Measurements from ENCODE around the gene GOLGA6L10.

Gene GOLGA6L10

DNA sequence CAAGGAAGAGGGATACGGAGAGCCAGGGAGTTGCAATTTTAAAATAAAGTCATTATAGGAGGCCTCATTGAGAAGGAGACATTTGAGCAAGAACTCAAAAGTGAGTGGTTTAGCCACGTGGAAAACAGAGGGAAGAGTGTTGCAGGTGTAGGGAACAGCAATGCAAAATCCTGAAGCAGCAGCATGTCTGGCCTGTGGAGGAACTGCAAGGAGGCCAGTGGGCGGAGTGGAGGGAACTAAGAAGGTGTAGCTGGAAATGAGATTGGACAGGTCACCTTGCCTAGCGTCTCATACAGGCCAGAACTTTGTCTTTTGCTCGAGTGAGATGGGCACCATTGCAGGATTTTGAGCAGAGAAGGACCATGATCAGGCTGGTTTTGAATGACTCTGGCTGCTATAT is 51.7 kb downstream of the GOLGA6L10 start:
- DNase-seq: no peak

GRCh38 chr15:82294061-82294690 is 55.1 kb downstream of the GOLGA6L10 start:
- DNase-seq: no peak

DNA sequence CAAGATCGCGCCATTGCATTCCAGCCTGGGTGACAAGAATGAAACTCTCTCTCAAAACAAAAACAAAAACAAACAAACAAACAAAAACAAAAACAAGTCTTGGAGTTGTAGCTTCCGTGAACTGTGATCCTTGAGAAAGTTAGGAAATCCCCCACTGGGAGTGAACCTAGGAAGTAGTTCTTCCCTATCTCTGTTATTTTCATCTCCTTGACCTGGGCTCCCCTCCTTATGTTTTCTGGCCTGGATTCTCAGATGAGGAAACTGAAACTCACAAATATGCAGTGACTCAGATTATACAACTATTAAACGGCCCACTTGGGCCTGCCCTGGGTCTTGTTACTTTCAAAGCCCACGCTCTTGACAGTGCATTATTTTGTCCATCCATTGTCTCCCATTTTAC is 57.0 kb downstream of the GOLGA6L10 start:
- DNase-seq: no peak

Measured in stimulated activated CD4-positive, alpha-beta T cell treated with anti-CD3 and anti-CD28 coated beads, Interleukin-4, amount 100 ng/mL, for 24 hours (primary cell).